ENCODE data around the gene TMEM202.

TMEM202 gene

GRCh38 chr15:72445426-72445825 is 47.3 kb downstream of the TMEM202 start:
- Histone ChIP-seq H3K4me1 (ENCODE audit: low read length) (no peaks in the 10 kb centered on the region), H3K27ac (ENCODE audit: low read length) (no peak overlapping the region), H3K9me2 (replicated peaks; ENCODE audit: insufficient read depth, low read length) (no peaks in the 10 kb centered on the region)

DNA sequence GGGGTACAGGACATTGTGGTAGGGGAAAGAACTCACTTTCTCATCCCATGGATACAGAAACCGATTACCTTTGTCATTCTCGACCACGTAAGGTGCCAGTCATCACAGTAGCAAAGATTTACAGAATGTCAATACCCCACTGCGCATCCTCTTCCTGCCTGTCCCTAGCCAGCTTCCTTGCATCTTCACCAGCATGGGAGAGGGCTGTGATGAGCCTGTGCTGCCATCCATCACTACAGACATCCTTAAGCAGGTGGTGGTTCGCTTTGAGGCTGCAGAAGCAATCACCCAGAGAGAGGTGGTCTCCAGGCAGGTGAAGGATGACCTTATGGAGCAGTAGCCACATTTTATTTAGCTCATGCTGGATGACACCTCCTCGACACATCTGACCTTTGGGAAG is 52.7 kb downstream of the TMEM202 start:
- Histone ChIP-seq H3K27ac (ENCODE audit: low read length) (no peak overlapping the region), H3K4me3 (ENCODE audit: low read length) (no peak overlapping the region), H2AFZ (ENCODE audit: low read length) (no peak overlapping the region)

More at GRCh38 chr15:72445426-72445825, 47.3 kb downstream of the TMEM202 start:
- Histone ChIP-seq H3K4me3 (ENCODE audit: low read length) (no peak overlapping the region), H3K27me3 (replicated peaks; ENCODE audit: insufficient read depth, low read length) (no peaks in the 10 kb centered on the region), H3K36me3 (replicated peaks; ENCODE audit: insufficient read depth, low read length) (no peaks in the 10 kb centered on the region), H4K20me1 (ENCODE audit: insufficient read depth, low read length) (no peaks in the 10 kb centered on the region), H3K9me3 (replicated peaks; ENCODE audit: insufficient read depth, low read length) (no peaks in the 10 kb centered on the region), H3K9ac (ENCODE audit: low read length) (no peak overlapping the region), H3K79me2 (ENCODE audit: low read length) (no peaks in the 10 kb centered on the region), H2AFZ (ENCODE audit: low read length) (no peak overlapping the region), H3K4me2 (ENCODE audit: low read depth, low read length) (no peak overlapping the region), H3F3A (ENCODE audit: insufficient read depth, low read length) (no peaks in the 10 kb centered on the region)
- no peak for DNase-seq
- no peak for TF ChIP-seq EZH2phosphoT487 (IDR thresholded peaks at IDR 0.05; ENCODE audit: low read length)

DNA sequence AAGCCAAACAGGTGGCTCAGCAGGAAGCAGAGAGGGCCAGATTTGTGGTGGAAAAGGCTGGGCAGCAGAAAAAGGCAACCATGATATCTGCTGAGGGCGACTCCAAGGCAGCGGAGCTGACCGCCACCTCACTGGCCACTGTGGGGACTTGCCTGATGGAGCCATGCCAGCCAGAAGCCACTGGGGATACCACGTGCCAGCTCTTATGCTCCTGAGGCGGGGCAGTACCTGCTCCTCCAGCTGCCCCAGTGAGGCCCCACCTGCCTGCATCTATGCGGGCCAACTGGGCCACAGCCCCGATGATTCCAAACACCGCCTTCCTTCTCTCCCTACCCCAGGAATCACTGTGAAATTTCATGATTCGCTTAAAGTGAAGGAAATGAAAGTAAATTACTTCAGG is 53.1 kb downstream of the TMEM202 start:
- Histone ChIP-seq H2AFZ (ENCODE audit: low read length) (no peak overlapping the region), H4K20me1 (ENCODE audit: insufficient read depth, low read length) (no peaks in the 10 kb centered on the region), H3K4me1 (ENCODE audit: low read length) (no peaks in the 10 kb centered on the region), H3K9ac (ENCODE audit: low read length) (no peak overlapping the region), H3K4me3 (ENCODE audit: low read length) (no peak overlapping the region), H3K36me3 (replicated peaks; ENCODE audit: insufficient read depth, low read length) (no peaks in the 10 kb centered on the region), H3F3A (ENCODE audit: insufficient read depth, low read length) (no peaks in the 10 kb centered on the region), H3K9me3 (replicated peaks; ENCODE audit: insufficient read depth, low read length) (no peaks in the 10 kb centered on the region), H3K4me2 (ENCODE audit: low read depth, low read length) (no peak overlapping the region), H3K9me2 (replicated peaks; ENCODE audit: insufficient read depth, low read length) (no peaks in the 10 kb centered on the region), H3K27me3 (replicated peaks; ENCODE audit: insufficient read depth, low read length) (no peaks in the 10 kb centered on the region), H3K79me2 (ENCODE audit: low read length) (no peaks in the 10 kb centered on the region), H3K27ac (ENCODE audit: low read length) (no peak overlapping the region)
- TF ChIP-seq EZH2phosphoT487 (IDR thresholded peaks at IDR 0.05; ENCODE audit: low read length) (no peak), EZH2 (optimal IDR thresholded peaks at IDR 0.05; ENCODE audit: low read depth, low read length) (no peak)
- TF ChIP-seq, protein P1, sequence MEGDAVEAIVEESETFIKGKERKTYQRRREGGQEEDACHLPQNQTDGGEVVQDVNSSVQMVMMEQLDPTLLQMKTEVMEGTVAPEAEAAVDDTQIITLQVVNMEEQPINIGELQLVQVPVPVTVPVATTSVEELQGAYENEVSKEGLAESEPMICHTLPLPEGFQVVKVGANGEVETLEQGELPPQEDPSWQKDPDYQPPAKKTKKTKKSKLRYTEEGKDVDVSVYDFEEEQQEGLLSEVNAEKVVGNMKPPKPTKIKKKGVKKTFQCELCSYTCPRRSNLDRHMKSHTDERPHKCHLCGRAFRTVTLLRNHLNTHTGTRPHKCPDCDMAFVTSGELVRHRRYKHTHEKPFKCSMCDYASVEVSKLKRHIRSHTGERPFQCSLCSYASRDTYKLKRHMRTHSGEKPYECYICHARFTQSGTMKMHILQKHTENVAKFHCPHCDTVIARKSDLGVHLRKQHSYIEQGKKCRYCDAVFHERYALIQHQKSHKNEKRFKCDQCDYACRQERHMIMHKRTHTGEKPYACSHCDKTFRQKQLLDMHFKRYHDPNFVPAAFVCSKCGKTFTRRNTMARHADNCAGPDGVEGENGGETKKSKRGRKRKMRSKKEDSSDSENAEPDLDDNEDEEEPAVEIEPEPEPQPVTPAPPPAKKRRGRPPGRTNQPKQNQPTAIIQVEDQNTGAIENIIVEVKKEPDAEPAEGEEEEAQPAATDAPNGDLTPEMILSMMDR (IDR thresholded peaks at IDR 0.05; ENCODE audit: low read length), result no peak
- no peak for DNase-seq

More for the DNA sequence above, 52.7 kb downstream of the TMEM202 start:
- Histone ChIP-seq H3K9me2 (replicated peaks; ENCODE audit: insufficient read depth, low read length) (no peaks in the 10 kb centered on the region), H3K9me3 (replicated peaks; ENCODE audit: insufficient read depth, low read length) (no peaks in the 10 kb centered on the region), H3K79me2 (ENCODE audit: low read length) (no peaks in the 10 kb centered on the region), H3K27me3 (replicated peaks; ENCODE audit: insufficient read depth, low read length) (no peaks in the 10 kb centered on the region), H3K9ac (ENCODE audit: low read length) (no peak overlapping the region), H3K4me2 (ENCODE audit: low read depth, low read length) (no peak overlapping the region), H4K20me1 (ENCODE audit: insufficient read depth, low read length) (no peaks in the 10 kb centered on the region), H3K36me3 (replicated peaks; ENCODE audit: insufficient read depth, low read length) (no peaks in the 10 kb centered on the region), H3F3A (ENCODE audit: insufficient read depth, low read length) (no peaks in the 10 kb centered on the region), H3K4me1 (ENCODE audit: low read length) (no peaks in the 10 kb centered on the region)
- DNase-seq, result no peak
- TF ChIP-seq EZH2 (optimal IDR thresholded peaks at IDR 0.05; ENCODE audit: low read depth, low read length), result no peak
- TF ChIP-seq, protein P1 (IDR thresholded peaks at IDR 0.05; ENCODE audit: low read length), result no peak
- no peak for TF ChIP-seq EZH2phosphoT487 (IDR thresholded peaks at IDR 0.05; ENCODE audit: low read length)

GRCh38 chr15:72456684-72457083 is 58.6 kb downstream of the TMEM202 start:
- Histone ChIP-seq H3K9me3 (replicated peaks; ENCODE audit: insufficient read depth, low read length) (no peaks in the 10 kb centered on the region), H3K4me3 (ENCODE audit: low read length) (no peak overlapping the region), H3K4me2 (ENCODE audit: low read depth, low read length) (no peak overlapping the region), H3K36me3 (replicated peaks; ENCODE audit: insufficient read depth, low read length) (no peaks in the 10 kb centered on the region), H3K9me2 (replicated peaks; ENCODE audit: insufficient read depth, low read length) (no peaks in the 10 kb centered on the region), H3K79me2 (ENCODE audit: low read length) (no peaks in the 10 kb centered on the region), H4K20me1 (ENCODE audit: insufficient read depth, low read length) (no peaks in the 10 kb centered on the region), H3K27ac (ENCODE audit: low read length) (no peak overlapping the region), H3F3A (ENCODE audit: insufficient read depth, low read length) (no peaks in the 10 kb centered on the region), H2AFZ (ENCODE audit: low read length) (no peak overlapping the region), H3K9ac (ENCODE audit: low read length) (no peak overlapping the region), H3K4me1 (ENCODE audit: low read length) (peaks cover 5% of the 10 kb centered on the region), H3K27me3 (replicated peaks; ENCODE audit: insufficient read depth, low read length) (no peaks in the 10 kb centered on the region)
- TF ChIP-seq EZH2phosphoT487 (IDR thresholded peaks at IDR 0.05; ENCODE audit: low read length) (no peak), EZH2 (optimal IDR thresholded peaks at IDR 0.05; ENCODE audit: low read depth, low read length) (no peak)
- TF ChIP-seq, protein P1 (IDR thresholded peaks at IDR 0.05; ENCODE audit: low read length), result no peak
- DNase-seq, result no peak

All from MM.1S (cell line).